ENCODE data around the gene PTPRK. TPM values are rescaled to one million over a fixed set of nuclear protein-coding genes. Genes with fewer than 3 reads are reported as not detected.

PTPRK gene
- total and polyA plus RNA-seq, 4 donors: 8.2 to 224 (median 42.9) TPM

- H3K4me1 ChIP-seq (ENCODE audit: control insufficient read depth in 5 of 5, insufficient read depth in 5 of 5, low read length in 5 of 5): peaks cover 0 to 12% (median 0%) of the 10 kb centered on the region in 5 donors
These were observed 245.4 kb downstream of the PTPRK start for GRCh38 chr6:128275030-128275429.

DNA sequence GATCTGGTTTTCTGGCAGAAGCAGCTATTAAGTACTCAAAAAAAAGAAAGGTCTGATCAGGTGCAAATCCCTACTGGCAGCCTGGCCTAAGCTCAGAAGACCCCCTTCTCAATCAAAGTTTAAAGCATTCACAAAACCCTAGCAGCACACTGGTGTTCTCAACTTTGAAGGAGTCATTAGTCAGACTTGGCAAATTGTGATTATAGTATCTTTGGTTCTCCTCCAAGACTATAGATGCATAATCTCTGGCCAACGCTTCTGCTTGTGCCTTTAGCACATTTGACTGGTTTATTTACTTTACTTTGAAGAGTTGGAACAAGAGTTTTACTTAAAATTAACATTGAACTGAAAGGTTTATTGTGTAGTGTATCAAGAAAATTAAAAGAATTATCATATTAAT, 248.9 kb downstream of the PTPRK start:
- DNase-seq (peak in 1 of 3 donors; percentile 29), ATAC-seq (ENCODE audit: insufficient read depth, low FRiP score) (no peak)
- no peaks in the 10 kb centered on the region for H3K36me3 ChIP-seq (ENCODE audit: control insufficient read depth in 4 of 4, insufficient read depth in 4 of 4, low read length in 4 of 4)
- 61 to 81% methylated on average over 1 of the region's 1 CpG for WGBS, 2 donors
- no peak overlapping the region for H3K4me3 ChIP-seq
- no peaks in the 10 kb centered on the region for H3K27me3 ChIP-seq (ENCODE audit: control insufficient read depth in 3 of 3, insufficient read depth in 3 of 3, low read length in 2 of 3)
- no peaks in the 10 kb centered on the region for H3K9me3 ChIP-seq (ENCODE audit: control insufficient read depth in 4 of 4, insufficient read depth in 3 of 4, low read length in 3 of 4)
- TF ChIP-seq, protein P1, sequence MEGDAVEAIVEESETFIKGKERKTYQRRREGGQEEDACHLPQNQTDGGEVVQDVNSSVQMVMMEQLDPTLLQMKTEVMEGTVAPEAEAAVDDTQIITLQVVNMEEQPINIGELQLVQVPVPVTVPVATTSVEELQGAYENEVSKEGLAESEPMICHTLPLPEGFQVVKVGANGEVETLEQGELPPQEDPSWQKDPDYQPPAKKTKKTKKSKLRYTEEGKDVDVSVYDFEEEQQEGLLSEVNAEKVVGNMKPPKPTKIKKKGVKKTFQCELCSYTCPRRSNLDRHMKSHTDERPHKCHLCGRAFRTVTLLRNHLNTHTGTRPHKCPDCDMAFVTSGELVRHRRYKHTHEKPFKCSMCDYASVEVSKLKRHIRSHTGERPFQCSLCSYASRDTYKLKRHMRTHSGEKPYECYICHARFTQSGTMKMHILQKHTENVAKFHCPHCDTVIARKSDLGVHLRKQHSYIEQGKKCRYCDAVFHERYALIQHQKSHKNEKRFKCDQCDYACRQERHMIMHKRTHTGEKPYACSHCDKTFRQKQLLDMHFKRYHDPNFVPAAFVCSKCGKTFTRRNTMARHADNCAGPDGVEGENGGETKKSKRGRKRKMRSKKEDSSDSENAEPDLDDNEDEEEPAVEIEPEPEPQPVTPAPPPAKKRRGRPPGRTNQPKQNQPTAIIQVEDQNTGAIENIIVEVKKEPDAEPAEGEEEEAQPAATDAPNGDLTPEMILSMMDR (IDR thresholded peaks at IDR 0.05; ENCODE audit: control extremely low read depth, extremely low read depth): no peak
- H3K4me1 ChIP-seq (ENCODE audit: control insufficient read depth in 5 of 5, insufficient read depth in 5 of 5, low read length in 5 of 5): peaks cover 0 to 7% (median 0%) of the 10 kb centered on the region in 5 donors
- no peak overlapping the region for H3K27ac ChIP-seq (ENCODE audit: low read depth in 1 of 2, low read length in 1 of 2)
- H3K9ac ChIP-seq (ENCODE audit: insufficient read depth in 1 of 2, low read length in 2 of 2): no peak overlapping the region

More at GRCh38 chr6:128275030-128275429, 245.4 kb downstream of the PTPRK start:
- Histone ChIP-seq H3K4me3 (no peak overlapping the region), H3K9me3 (ENCODE audit: control insufficient read depth in 4 of 4, insufficient read depth in 3 of 4, low read length in 3 of 4) (no peaks in the 10 kb centered on the region), H3K9ac (ENCODE audit: insufficient read depth in 1 of 2, low read length in 2 of 2) (no peak overlapping the region), H3K36me3 (ENCODE audit: control insufficient read depth in 4 of 4, insufficient read depth in 4 of 4, low read length in 4 of 4) (no peaks in the 10 kb centered on the region), H3K27me3 (ENCODE audit: control insufficient read depth in 3 of 3, insufficient read depth in 3 of 3, low read length in 2 of 3) (no peaks in the 10 kb centered on the region), H3K27ac (ENCODE audit: low read depth in 1 of 2, low read length in 1 of 2) (no peak overlapping the region)
- 67 to 85% methylated on average over 1 of the region's 1 CpG for WGBS, 2 donors
- ATAC-seq (ENCODE audit: insufficient read depth, low FRiP score) (no peak), DNase-seq (no peak)
- TF ChIP-seq, protein P1 (IDR thresholded peaks at IDR 0.05; ENCODE audit: control extremely low read depth, extremely low read depth): no peak

DNA sequence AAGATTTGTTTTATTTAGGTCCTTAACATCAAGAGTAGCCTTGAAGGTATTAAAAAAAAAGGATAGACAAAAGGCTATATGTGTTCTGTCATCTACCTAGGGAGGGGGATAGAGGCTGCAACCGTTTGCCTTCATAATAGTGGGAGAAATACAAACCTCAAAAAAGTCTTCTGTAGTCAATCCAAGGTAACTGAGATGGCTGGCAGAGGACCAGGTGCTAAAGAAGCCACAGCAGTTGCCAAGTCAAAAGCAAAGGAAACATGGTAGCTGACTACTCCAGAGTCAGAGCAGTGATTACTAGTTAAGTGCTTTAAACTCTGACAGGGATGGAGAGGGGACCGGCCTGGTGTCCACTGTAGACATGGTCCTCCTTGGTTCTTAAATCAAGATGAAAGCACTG, 249.4 kb downstream of the PTPRK start:
- no peak for DNase-seq
- peaks cover 0 to under 1% (median 0%) of the 10 kb centered on the region in 4 donors for H3K36me3 ChIP-seq (ENCODE audit: control insufficient read depth in 4 of 4, insufficient read depth in 4 of 4, low read length in 4 of 4)
- H3K27ac ChIP-seq (ENCODE audit: low read depth in 1 of 2, low read length in 1 of 2): no peak overlapping the region
- ATAC-seq (ENCODE audit: insufficient read depth, low FRiP score): no peak
- TF ChIP-seq, protein P1 (IDR thresholded peaks at IDR 0.05; ENCODE audit: control extremely low read depth, extremely low read depth): no peak
- H3K9me3 ChIP-seq (ENCODE audit: control insufficient read depth in 4 of 4, insufficient read depth in 3 of 4, low read length in 3 of 4): no peaks in the 10 kb centered on the region
- 70 to 81% methylated on average over 2 of the region's 2 CpGs for whole genome bisulfite sequencing, 2 donors
- H3K9ac ChIP-seq (ENCODE audit: insufficient read depth in 1 of 2, low read length in 2 of 2): no peak overlapping the region
- H3K4me1 ChIP-seq (ENCODE audit: control insufficient read depth in 5 of 5, insufficient read depth in 5 of 5, low read length in 5 of 5): peaks cover 0 to 4% (median 0%) of the 10 kb centered on the region in 5 donors
- H3K4me3 ChIP-seq: no peak overlapping the region
- no peaks in the 10 kb centered on the region for H3K27me3 ChIP-seq (ENCODE audit: control insufficient read depth in 3 of 3, insufficient read depth in 3 of 3, low read length in 2 of 3)

DNA sequence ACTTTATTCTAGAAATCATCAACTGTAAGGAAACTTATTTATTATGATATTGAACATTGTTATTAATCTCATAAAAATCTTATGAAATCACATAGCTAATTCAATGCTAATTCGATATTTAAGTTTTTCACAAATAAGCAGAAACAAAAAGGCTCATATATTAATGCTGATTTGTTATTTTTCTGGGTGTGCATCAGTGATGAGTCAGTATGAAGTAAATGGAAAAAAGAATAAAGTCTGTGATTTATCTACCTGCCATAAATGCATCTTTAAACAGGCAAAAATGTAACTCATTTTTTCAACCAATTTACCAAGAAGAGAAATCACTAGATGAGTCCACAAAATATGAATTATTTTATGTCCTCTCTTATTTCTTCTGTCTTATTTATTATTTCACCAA, 253.5 kb downstream of the PTPRK start:
- ATAC-seq (ENCODE audit: insufficient read depth, low FRiP score) (no peak), DNase-seq (no peak)
- Histone ChIP-seq H3K36me3 (ENCODE audit: control insufficient read depth in 4 of 4, insufficient read depth in 4 of 4, low read length in 4 of 4) (peaks cover 0 to 4% (median 3%) of the 10 kb centered on the region in 4 donors), H3K4me3 (no peak overlapping the region), H3K27me3 (ENCODE audit: control insufficient read depth in 3 of 3, insufficient read depth in 3 of 3, low read length in 2 of 3) (no peaks in the 10 kb centered on the region), H3K4me1 (ENCODE audit: control insufficient read depth in 5 of 5, insufficient read depth in 5 of 5, low read length in 5 of 5) (peaks cover 0 to 4% (median 0%) of the 10 kb centered on the region in 5 donors), H3K27ac (ENCODE audit: low read depth in 1 of 2, low read length in 1 of 2) (no peak overlapping the region), H3K9me3 (ENCODE audit: control insufficient read depth in 4 of 4, insufficient read depth in 3 of 4, low read length in 3 of 4) (peaks cover 0 to 1% (median 0%) of the 10 kb centered on the region in 4 donors), H3K9ac (ENCODE audit: insufficient read depth in 1 of 2, low read length in 2 of 2) (no peak overlapping the region)
- TF ChIP-seq, protein P1 (IDR thresholded peaks at IDR 0.05; ENCODE audit: control extremely low read depth, extremely low read depth): no peak
- 87 to 91% methylated on average over 1 of the region's 1 CpG for WGBS, 2 donors

All from lung (tissue), 12 donors.